ENCODE results near the gene LIN54.

GRCh38 chr4:83034630-83035494 lies 24.2 kb upstream of the LIN54 start, which contains the start of gene COPS4:
- no peak for TF ChIP-seq CTCF (IDR thresholded peaks at IDR 0.05; ENCODE audit: insufficient read depth, low read depth, low read length)
- no peak for TF ChIP-seq EZH2 (IDR thresholded peaks at IDR 0.05; ENCODE audit: insufficient read depth, low read length)

All from astrocyte (in vitro differentiated cells and primary cell).